ENCODE data around the gene ZFYVE21. TPM values are rescaled to one million over a fixed set of nuclear protein-coding genes. Genes with fewer than 3 reads are reported as not detected.
"Not testable (repeated sequence)": the region's sequence is repeated elsewhere in the genome, so short reads cannot be mapped to it uniquely, and the experiment has no call there.

ZFYVE21 gene
- polyA plus RNA-seq, 2 donors = 56.5 to 73.5 TPM

DNA sequence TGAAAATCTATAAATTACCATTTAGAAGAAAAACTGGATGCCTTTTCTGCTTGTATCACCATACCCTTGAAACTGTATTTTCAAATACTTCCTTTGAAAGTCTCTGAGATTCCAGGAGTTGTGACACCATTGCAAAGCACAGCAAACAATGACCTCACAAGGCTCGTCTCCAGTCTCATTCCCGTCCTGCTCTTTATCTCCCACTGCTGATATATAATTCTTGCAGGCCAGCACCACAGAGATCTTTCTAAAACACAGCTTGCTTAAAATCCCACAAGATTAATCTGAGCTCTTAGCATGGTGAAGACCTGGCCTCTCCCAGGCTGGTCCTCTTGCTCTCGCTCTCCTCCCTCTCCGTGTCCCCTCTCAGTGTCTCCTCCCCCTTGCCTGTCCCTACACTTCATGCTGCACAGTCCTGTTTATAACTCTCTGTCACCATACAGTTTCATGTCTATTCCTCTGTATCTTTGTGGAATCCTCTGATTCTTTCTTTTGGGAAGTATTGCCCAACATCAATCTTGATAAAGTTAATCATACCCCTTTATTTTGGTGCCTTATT lies 51.8 kb downstream of the ZFYVE21 start:
- Histone ChIP-seq H3K4me1 (ENCODE audit: control insufficient read depth in 2 of 2, insufficient read depth in 2 of 2, low read length in 1 of 2) (no peaks in the 10 kb centered on the region), H3K27me3 (ENCODE audit: control insufficient read depth in 1 of 2, insufficient read depth in 2 of 2, low read length in 2 of 2) (no peaks in the 10 kb centered on the region), H3K27ac (ENCODE audit: low read depth in 2 of 2, low read length in 1 of 2) (no peak overlapping the region), H3K4me3 (ENCODE audit: low read depth in 1 of 2, low read length in 2 of 2) (no peak overlapping the region), H3K36me3 (ENCODE audit: control insufficient read depth in 2 of 2, insufficient read depth in 2 of 2, low read length in 1 of 2) (peaks cover 4 to 8% of the 10 kb centered on the region in 2 donors), H3K9me3 (ENCODE audit: control insufficient read depth in 2 of 2, insufficient read depth in 1 of 2, low read depth in 1 of 2, low read length in 1 of 2) (no peaks in the 10 kb centered on the region)
- 86 to 87% methylated on average over 4 of the region's 4 CpGs for WGBS, 2 donors

GRCh38 chr14:103770500-103770899 lies 54.9 kb downstream of the ZFYVE21 start:
- Histone ChIP-seq H3K36me3 (ENCODE audit: control insufficient read depth in 2 of 2, insufficient read depth in 2 of 2, low read length in 1 of 2) (peaks cover 4% of the 10 kb centered on the region in 2 donors), H3K9me3 (ENCODE audit: control insufficient read depth in 2 of 2, insufficient read depth in 1 of 2, low read depth in 1 of 2, low read length in 1 of 2) (no peaks in the 10 kb centered on the region), H3K4me1 (ENCODE audit: control insufficient read depth in 2 of 2, insufficient read depth in 2 of 2, low read length in 1 of 2) (no peaks in the 10 kb centered on the region), H3K4me3 (ENCODE audit: low read depth in 1 of 2, low read length in 2 of 2) (no peak overlapping the region), H3K27me3 (ENCODE audit: control insufficient read depth in 1 of 2, insufficient read depth in 2 of 2, low read length in 2 of 2) (no peaks in the 10 kb centered on the region), H3K27ac (ENCODE audit: low read depth in 2 of 2, low read length in 1 of 2) (no peak overlapping the region)
- 90 to 97% methylated on average over 2 of the region's 2 CpGs for WGBS, 2 donors

GRCh38 chr14:103770902-103771301 lies 55.3 kb downstream of the ZFYVE21 start:
- no peaks in the 10 kb centered on the region for H3K27me3 ChIP-seq (ENCODE audit: control insufficient read depth in 1 of 2, insufficient read depth in 2 of 2, low read length in 2 of 2)
- H3K27ac ChIP-seq (ENCODE audit: low read depth in 2 of 2, low read length in 1 of 2) = no peak overlapping the region
- 75 to 79% methylated on average over 4 of the region's 4 CpGs for WGBS, 2 donors
- no peaks in the 10 kb centered on the region for H3K4me1 ChIP-seq (ENCODE audit: control insufficient read depth in 2 of 2, insufficient read depth in 2 of 2, low read length in 1 of 2)
- no peaks in the 10 kb centered on the region for H3K9me3 ChIP-seq (ENCODE audit: control insufficient read depth in 2 of 2, insufficient read depth in 1 of 2, low read depth in 1 of 2, low read length in 1 of 2)
- H3K4me3 ChIP-seq (ENCODE audit: low read depth in 1 of 2, low read length in 2 of 2) = no peak overlapping the region
- H3K36me3 ChIP-seq (ENCODE audit: control insufficient read depth in 2 of 2, insufficient read depth in 2 of 2, low read length in 1 of 2) = peaks cover 4 to 5% of the 10 kb centered on the region in 2 donors

DNA sequence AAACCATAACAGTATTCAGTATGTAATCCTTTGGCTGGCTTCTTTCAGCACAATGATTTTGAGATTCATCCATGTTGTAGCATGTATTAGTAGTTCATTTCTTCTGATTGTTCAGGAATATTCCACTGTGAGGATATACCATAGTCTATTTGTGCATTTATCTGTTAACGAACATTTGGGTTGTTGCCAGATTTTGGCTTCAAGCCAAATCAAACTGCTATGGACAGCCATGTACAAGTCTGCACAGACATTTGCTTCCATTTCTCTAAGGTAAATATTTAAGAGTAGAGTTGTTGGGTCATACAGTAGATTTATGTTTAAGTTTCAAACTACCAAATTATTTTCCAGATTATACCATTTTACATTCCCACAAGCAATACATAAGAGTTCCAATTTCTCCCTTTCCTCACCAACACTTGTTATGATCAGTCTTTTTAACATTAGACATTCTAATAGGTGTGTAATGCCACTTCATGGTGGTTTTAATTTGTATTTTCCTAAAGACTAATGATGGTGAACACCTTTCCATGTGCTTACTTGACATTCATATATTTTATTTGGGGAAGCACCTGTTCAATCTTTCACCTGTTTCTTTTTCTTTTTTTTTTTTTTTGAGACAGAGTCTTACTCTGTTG lies 56.6 kb downstream of the ZFYVE21 start:
- Histone ChIP-seq H3K4me1 (ENCODE audit: control insufficient read depth in 2 of 2, insufficient read depth in 2 of 2, low read length in 1 of 2) (no peaks in the 10 kb centered on the region), H3K27ac (ENCODE audit: low read depth in 2 of 2, low read length in 1 of 2) (no peak overlapping the region), H3K27me3 (ENCODE audit: control insufficient read depth in 1 of 2, insufficient read depth in 2 of 2, low read length in 2 of 2) (no peaks in the 10 kb centered on the region), H3K9me3 (ENCODE audit: control insufficient read depth in 2 of 2, insufficient read depth in 1 of 2, low read depth in 1 of 2, low read length in 1 of 2) (no peaks in the 10 kb centered on the region), H3K36me3 (ENCODE audit: control insufficient read depth in 2 of 2, insufficient read depth in 2 of 2, low read length in 1 of 2) (peaks cover 5 to 6% of the 10 kb centered on the region in 2 donors), H3K4me3 (ENCODE audit: low read depth in 1 of 2, low read length in 2 of 2) (no peak overlapping the region)
- 43 to 53% methylated on average over 1 of the region's 1 CpG for WGBS, 2 donors

- Histone ChIP-seq H3K27ac (ENCODE audit: low read depth in 2 of 2, low read length in 1 of 2) (no peak overlapping the region), H3K9me3 (ENCODE audit: control insufficient read depth in 2 of 2, insufficient read depth in 1 of 2, low read depth in 1 of 2, low read length in 1 of 2) (no peaks in the 10 kb centered on the region), H3K4me3 (ENCODE audit: low read depth in 1 of 2, low read length in 2 of 2) (no peak overlapping the region), H3K27me3 (ENCODE audit: control insufficient read depth in 1 of 2, insufficient read depth in 2 of 2, low read length in 2 of 2) (no peaks in the 10 kb centered on the region), H3K36me3 (ENCODE audit: control insufficient read depth in 2 of 2, insufficient read depth in 2 of 2, low read length in 1 of 2) (peaks cover 6 to 7% of the 10 kb centered on the region in 2 donors), H3K4me1 (ENCODE audit: control insufficient read depth in 2 of 2, insufficient read depth in 2 of 2, low read length in 1 of 2) (no peaks in the 10 kb centered on the region)
- 65 to 76% methylated on average over 2 of the region's 2 CpGs for WGBS, 2 donors
Measured at GRCh38 chr14:103773521-103773920, 57.9 kb downstream of the ZFYVE21 start.

DNA sequence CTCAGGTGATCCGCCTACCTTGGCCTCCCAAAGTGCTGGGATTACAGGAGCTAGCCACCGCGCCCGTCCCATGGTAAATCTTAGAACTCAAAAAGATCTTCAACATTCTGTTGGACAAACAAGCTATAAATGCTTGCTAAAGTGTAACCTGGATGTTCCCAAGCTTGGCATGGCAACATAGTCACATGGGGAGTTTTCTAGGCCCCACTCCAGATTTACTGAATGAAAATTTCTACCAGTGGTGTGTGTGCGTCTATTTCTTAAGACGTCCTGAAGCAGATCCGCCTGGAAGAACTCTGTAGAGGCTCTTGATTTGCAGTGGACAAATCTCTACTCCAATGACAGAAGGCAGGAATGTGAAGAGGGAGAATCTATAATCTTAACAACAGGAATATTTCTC lies 59.9 kb downstream of the ZFYVE21 start:
- Histone ChIP-seq H3K4me1 (ENCODE audit: control insufficient read depth in 2 of 2, insufficient read depth in 2 of 2, low read length in 1 of 2) (no peaks in the 10 kb centered on the region), H3K27me3 (ENCODE audit: control insufficient read depth in 1 of 2, insufficient read depth in 2 of 2, low read length in 2 of 2) (no peaks in the 10 kb centered on the region), H3K27ac (ENCODE audit: low read depth in 2 of 2, low read length in 1 of 2) (no peak overlapping the region), H3K36me3 (ENCODE audit: control insufficient read depth in 2 of 2, insufficient read depth in 2 of 2, low read length in 1 of 2) (peaks cover 6 to 7% of the 10 kb centered on the region in 2 donors), H3K4me3 (ENCODE audit: low read depth in 1 of 2, low read length in 2 of 2) (no peak overlapping the region), H3K9me3 (ENCODE audit: control insufficient read depth in 2 of 2, insufficient read depth in 1 of 2, low read depth in 1 of 2, low read length in 1 of 2) (no peaks in the 10 kb centered on the region)
- whole genome bisulfite sequencing, 2 donors = 96 to 97% methylated on average over 7 of the region's 7 CpGs

- not testable (repeated sequence) for H3K27me3 ChIP-seq (ENCODE audit: control insufficient read depth in 1 of 2, insufficient read depth in 2 of 2, low read length in 2 of 2); H3K4me1 ChIP-seq (ENCODE audit: control insufficient read depth in 2 of 2, insufficient read depth in 2 of 2, low read length in 1 of 2); H3K4me3 ChIP-seq (ENCODE audit: low read depth in 1 of 2, low read length in 2 of 2); H3K27ac ChIP-seq (ENCODE audit: low read depth in 2 of 2, low read length in 1 of 2); H3K36me3 ChIP-seq (ENCODE audit: control insufficient read depth in 2 of 2, insufficient read depth in 2 of 2, low read length in 1 of 2); H3K9me3 ChIP-seq (ENCODE audit: control insufficient read depth in 2 of 2, insufficient read depth in 1 of 2, low read depth in 1 of 2, low read length in 1 of 2)
- 96 to 97% methylated on average over 6 of the region's 6 CpGs for WGBS, 2 donors
Measured at GRCh38 chr14:103776319-103776718, 60.7 kb downstream of the ZFYVE21 start.

- no peaks in the 10 kb centered on the region for H3K27me3 ChIP-seq (ENCODE audit: control insufficient read depth in 1 of 2, insufficient read depth in 2 of 2, low read length in 2 of 2)
- H3K27ac ChIP-seq (ENCODE audit: low read depth in 2 of 2, low read length in 1 of 2) = no peak overlapping the region
- WGBS, 2 donors = 49 to 64% methylated on average over 2 of the region's 2 CpGs
- H3K36me3 ChIP-seq (ENCODE audit: control insufficient read depth in 2 of 2, insufficient read depth in 2 of 2, low read length in 1 of 2) = peaks cover under 1 to 2% of the 10 kb centered on the region in 2 donors
- no peaks in the 10 kb centered on the region for H3K9me3 ChIP-seq (ENCODE audit: control insufficient read depth in 2 of 2, insufficient read depth in 1 of 2, low read depth in 1 of 2, low read length in 1 of 2)
- H3K4me1 ChIP-seq (ENCODE audit: control insufficient read depth in 2 of 2, insufficient read depth in 2 of 2, low read length in 1 of 2) = no peaks in the 10 kb centered on the region
- no peak overlapping the region for H3K4me3 ChIP-seq (ENCODE audit: low read depth in 1 of 2, low read length in 2 of 2)
Measured at GRCh38 chr14:103782376-103782775, 66.8 kb downstream of the ZFYVE21 start.
